ENCODE results near the gene VWA2. TPM values are rescaled to one million over a fixed set of nuclear protein-coding genes. Genes with fewer than 3 reads are reported as not detected.

The VWA2 gene
- total RNA-seq, 1 donor from 2014 or later, result 1.2 TPM

DNA sequence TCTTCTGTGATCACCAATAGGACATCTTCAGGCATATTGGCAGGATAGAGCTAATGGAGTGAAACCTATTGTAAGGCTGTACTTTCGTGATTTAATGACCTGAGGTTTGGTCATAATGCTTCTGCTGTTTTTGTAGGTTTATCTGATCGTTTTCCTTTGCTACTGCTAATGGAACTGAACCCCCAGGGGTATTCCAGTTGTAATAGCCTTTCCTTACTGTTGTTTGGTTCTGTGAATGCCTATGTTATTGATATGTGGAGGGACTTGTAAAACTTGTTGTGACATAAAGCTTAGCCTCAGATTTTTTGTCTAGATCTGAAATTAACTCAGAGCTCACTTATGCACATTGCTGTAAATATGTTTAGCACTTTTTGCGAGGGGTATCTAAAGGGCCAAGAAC is 10.9 kb upstream of the VWA2 start:
- TF ChIP-seq, protein P1, sequence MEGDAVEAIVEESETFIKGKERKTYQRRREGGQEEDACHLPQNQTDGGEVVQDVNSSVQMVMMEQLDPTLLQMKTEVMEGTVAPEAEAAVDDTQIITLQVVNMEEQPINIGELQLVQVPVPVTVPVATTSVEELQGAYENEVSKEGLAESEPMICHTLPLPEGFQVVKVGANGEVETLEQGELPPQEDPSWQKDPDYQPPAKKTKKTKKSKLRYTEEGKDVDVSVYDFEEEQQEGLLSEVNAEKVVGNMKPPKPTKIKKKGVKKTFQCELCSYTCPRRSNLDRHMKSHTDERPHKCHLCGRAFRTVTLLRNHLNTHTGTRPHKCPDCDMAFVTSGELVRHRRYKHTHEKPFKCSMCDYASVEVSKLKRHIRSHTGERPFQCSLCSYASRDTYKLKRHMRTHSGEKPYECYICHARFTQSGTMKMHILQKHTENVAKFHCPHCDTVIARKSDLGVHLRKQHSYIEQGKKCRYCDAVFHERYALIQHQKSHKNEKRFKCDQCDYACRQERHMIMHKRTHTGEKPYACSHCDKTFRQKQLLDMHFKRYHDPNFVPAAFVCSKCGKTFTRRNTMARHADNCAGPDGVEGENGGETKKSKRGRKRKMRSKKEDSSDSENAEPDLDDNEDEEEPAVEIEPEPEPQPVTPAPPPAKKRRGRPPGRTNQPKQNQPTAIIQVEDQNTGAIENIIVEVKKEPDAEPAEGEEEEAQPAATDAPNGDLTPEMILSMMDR (conservative IDR thresholded peaks at IDR 0.05; ENCODE audit: low read depth, low read length), result no peak
- no peak for DNase-seq (ENCODE audit: low read depth)
- H3K4me3 ChIP-seq (ENCODE audit: low read depth, low read length), result no peak overlapping the region

DNA sequence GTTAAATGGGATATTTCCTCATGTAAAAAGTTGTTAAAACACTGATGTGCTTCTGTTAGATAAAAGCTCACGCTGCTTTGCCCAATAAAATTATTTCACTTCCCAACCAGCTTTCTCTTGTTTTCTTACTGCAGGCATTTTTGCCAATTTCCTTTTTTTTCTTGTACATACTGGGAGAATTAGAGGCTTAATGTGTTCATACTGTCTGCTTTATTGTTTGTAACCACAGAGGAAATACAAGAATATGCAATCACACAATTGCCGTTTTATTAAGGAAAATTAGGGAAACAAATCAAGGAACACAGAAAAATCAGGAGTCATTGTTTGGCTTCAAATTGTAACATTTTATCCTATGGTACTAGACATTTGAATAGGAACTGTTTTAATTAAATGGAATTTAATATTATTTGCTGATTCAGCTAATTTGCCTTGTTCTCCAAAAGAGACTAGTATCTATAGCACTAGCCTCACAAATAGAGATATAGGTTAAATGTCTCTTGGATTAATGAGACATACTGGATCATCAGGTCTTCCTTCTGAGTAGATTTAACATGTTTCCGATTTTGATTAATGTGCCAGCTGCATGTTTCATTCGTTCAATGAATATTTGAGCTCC is 6.4 kb upstream of the VWA2 start:
- TF ChIP-seq, protein P1 (conservative IDR thresholded peaks at IDR 0.05; ENCODE audit: low read depth, low read length), result no peak
- no peak overlapping the region for H3K4me3 ChIP-seq (ENCODE audit: low read depth, low read length)
- no peak for DNase-seq (ENCODE audit: low read depth)

DNA sequence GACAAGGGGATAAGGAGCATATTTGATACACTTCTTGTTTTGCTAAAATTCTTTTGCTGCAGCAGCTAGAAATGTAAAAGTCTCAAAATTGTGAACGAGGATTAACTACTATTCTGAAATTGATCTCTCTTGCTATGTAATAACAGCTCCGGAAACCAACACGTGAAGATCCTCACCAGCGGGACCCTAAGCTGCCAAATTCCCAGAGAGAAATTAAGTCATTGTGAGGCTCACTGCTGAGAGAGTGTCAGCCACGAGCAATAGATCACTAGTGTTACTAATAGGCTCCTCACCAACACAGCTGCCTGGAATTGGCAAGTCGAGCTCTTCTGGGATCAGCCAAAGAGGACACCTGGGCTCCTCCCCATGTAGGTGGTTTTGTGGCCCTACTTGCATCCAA is 5.6 kb upstream of the VWA2 start:
- TF ChIP-seq, protein P1 (conservative IDR thresholded peaks at IDR 0.05; ENCODE audit: low read depth, low read length), result no peak
- DNase-seq (ENCODE audit: low read depth), result no peak
- no peak overlapping the region for H3K4me3 ChIP-seq (ENCODE audit: low read depth, low read length)

DNA sequence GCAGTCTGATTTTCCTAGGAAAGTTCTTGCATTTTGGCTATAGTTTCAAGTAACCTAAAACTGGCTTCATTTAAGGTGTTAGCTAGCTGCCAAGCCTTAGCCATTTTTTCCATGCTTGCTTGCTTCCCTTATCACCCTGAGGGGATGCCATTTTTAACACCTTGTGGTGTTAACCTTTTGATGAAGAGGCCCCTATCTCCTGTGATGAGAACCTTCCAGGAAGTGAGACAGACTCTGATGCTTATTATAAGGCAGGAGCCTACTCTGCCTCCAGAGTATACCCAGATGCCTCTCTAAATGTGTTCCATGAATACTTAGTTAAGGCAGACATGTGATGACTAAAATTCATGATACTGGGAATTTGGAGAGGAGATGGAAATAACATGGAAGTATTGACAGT is 4.9 kb upstream of the VWA2 start:
- TF ChIP-seq, protein P1 (conservative IDR thresholded peaks at IDR 0.05; ENCODE audit: low read depth, low read length), result no peak
- no peak for DNase-seq (ENCODE audit: low read depth)
- no peak overlapping the region for H3K4me3 ChIP-seq (ENCODE audit: low read depth, low read length)

DNA sequence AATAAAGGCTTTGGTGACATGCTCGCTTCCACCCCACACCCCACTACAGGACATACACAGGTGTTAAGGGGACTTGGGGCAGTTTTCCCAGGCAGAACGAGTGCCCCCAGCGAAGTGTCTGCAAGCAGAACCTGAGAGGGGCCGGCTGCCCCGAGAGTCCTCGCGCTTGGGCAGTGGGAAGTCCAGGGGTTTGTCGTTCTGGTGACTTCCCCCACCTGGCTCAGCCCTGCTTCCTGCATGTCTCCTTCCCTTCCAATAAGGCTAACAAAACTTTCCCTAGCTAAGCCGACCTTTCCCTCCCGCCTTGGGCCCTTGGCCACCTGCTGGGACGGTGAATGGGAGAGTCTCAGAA is 916 bp downstream of the VWA2 start:
- TF ChIP-seq, protein P1 (conservative IDR thresholded peaks at IDR 0.05; ENCODE audit: low read depth, low read length), result no peak
- no peak for DNase-seq (ENCODE audit: low read depth)
- peak overlapping the region; percentile 59 for H3K4me3 ChIP-seq (ENCODE audit: low read depth, low read length)

DNA sequence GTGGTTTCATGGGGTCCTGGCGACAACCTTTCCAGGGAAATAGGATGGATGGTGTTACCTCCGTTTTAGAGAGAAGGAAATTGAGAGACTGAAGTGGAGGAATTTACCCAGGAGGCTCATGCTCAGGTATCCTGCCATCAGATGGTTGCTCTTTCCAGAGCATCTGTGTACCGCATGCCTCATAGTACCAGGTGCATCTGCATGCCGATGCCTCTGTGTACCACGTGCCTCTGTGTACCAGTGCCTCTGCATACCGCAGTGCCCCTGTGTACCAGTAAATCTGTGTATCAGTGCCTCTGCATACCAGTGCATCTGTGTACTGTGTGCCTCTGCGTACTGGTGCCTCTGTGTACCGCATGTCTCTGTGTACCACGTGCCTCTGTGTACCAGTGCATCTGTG is 3.2 kb downstream of the VWA2 start:
- DNase-seq (ENCODE audit: low read depth), result no peak
- TF ChIP-seq, protein P1 (conservative IDR thresholded peaks at IDR 0.05; ENCODE audit: low read depth, low read length), result no peak
- H3K4me3 ChIP-seq (ENCODE audit: low read depth, low read length), result no peak overlapping the region

DNA sequence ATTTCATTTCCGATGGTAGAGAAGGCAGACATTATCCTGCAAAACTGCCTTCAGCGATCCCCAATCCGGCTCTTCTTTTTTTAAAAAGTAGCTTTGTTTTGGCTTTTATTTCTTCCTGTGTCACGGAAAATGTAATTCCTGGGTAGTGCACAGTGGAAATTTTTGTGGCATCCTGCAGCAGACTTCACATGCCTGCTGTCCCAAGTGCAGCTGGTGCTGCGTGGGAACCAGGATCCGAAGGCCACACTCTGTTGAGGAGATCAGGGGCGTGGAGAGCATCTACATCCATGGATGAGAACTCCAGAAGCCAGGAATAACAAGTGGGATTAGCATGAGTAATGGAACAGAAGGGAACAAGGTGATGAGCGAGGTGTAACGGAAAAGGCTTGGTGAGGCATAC is 4.6 kb downstream of the VWA2 start:
- no peak for DNase-seq (ENCODE audit: low read depth)
- TF ChIP-seq, protein P1 (conservative IDR thresholded peaks at IDR 0.05; ENCODE audit: low read depth, low read length), result no peak
- no peak overlapping the region for H3K4me3 ChIP-seq (ENCODE audit: low read depth, low read length)

Measured in epithelial cell of proximal tubule (primary cell).